ENCODE results near the gene HIBCH.

- TF ChIP-seq CTCF (CRISPR knock-in tag; IDR thresholded peaks at IDR 0.05): no peak
- TF ChIP-seq NBN (conservative IDR thresholded peaks at IDR 0.05): no peak
- no peak for TF ChIP-seq ELF1 (CRISPR knock-in tag; IDR thresholded peaks at IDR 0.05)
- no peak for TF ChIP-seq ZBTB21 (CRISPR knock-in tag; IDR thresholded peaks at IDR 0.05)
- no peak for TF ChIP-seq MXI1 (IDR thresholded peaks at IDR 0.05; ENCODE audit: borderline replicate concordance, low read depth, low read length)
- TF ChIP-seq ELF4 (CRISPR knock-in tag; IDR thresholded peaks at IDR 0.05; ENCODE audit: borderline replicate concordance): no peak
- TF ChIP-seq RFXAP (CRISPR knock-in tag; IDR thresholded peaks at IDR 0.05; ENCODE audit: borderline replicate concordance): no peak
- no peak for TF ChIP-seq MYNN (CRISPR knock-in tag; IDR thresholded peaks at IDR 0.05; ENCODE audit: low read depth)
- no peak for TF ChIP-seq ZFP62 (CRISPR knock-in tag; IDR thresholded peaks at IDR 0.05)
- TF ChIP-seq LBX2 (CRISPR knock-in tag; IDR thresholded peaks at IDR 0.05; ENCODE audit: borderline replicate concordance): no peak
- TF ChIP-seq CHD2 (IDR thresholded peaks at IDR 0.05; ENCODE audit: low read depth, low read length): no peak
- TF ChIP-seq NR2C2 (CRISPR knock-in tag; IDR thresholded peaks at IDR 0.05; ENCODE audit: borderline replicate concordance): no peak
- no peak for TF ChIP-seq ZBTB7A (CRISPR knock-in tag; IDR thresholded peaks at IDR 0.05)
- TF ChIP-seq MTA1 (CRISPR knock-in tag; IDR thresholded peaks at IDR 0.05; ENCODE audit: borderline replicate concordance): no peak
These were observed 111.7 kb downstream of the HIBCH start for GRCh38 chr2:190207930-190208329.
